ENCODE measurements around the gene FAM120B. TPM values are rescaled to one million over a fixed set of nuclear protein-coding genes. Genes with fewer than 3 reads are reported as not detected.

Gene FAM120B
- total RNA-seq, 1 donor from 2014 or later = 12.8 TPM

DNA sequence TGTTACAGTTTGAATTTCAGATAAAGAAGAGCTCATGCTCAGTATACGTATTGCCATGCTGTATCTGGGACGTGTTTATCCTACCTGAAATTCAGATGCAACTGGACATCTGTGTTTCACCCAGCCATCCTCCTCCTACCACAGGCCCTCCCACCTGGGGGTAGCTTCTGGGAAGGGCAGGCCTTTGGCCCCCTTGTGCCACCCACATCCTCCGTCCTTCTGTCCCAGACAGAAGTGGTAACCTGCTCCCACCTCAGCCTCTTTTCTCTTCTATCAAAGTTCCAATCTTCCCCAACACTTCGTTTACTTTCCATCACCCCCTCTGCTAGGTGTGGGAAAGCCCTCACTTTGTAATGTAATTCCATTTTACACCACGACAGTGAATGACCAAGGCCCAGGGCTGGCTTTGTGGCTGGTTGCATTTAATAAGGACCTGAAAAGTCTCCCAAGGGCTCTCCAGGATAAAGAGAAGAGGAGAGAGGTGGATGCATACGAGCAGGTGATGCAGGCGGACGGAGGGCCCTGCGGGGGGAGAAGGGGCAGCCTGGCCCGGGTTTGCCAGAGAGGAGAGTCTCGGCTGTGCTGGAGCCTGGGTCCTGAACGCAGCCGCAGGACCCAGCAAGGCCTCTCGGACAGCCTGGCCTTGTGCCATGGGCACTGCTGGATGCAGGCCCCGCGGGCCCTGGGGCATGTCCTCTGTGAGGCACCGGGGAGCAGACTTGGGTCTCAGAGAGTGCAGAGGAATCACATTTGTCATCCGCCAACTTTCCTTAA is 148.1 kb downstream of the FAM120B start:
- no peak for DNase-seq (ENCODE audit: low read depth, low spot score)

DNA sequence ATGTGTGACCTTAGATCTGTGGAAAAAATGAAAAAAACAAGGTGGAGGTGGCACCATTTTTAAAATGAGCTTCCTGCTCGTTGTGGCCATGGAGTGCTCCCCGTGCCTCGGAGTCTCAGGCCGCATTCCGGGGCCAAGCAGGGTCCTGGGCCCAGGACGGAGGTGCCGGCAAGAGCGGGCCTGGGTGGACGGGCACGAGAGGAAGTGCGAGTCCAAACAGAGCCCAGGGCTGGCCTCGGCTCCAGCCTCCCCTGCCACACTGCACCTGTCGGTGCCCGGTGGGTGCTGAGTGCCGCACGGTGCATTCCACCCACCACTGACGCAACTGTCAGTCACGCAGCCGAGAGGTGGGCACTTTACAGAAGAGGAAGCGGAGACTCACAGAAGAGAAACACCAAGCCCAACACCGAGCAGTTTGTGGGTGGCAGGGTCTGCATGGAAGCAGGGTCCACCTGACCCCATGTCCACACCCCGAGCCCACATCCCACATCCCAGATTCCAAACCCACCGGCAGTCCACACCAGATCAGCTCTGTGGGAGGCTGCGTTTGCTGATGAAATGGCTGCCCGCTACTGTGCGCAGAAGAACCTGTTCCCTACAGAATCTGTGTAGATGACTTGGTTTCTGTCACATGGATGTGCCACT is 148.9 kb downstream of the FAM120B start:
- no peak for DNase-seq (ENCODE audit: low read depth, low spot score)

DNA sequence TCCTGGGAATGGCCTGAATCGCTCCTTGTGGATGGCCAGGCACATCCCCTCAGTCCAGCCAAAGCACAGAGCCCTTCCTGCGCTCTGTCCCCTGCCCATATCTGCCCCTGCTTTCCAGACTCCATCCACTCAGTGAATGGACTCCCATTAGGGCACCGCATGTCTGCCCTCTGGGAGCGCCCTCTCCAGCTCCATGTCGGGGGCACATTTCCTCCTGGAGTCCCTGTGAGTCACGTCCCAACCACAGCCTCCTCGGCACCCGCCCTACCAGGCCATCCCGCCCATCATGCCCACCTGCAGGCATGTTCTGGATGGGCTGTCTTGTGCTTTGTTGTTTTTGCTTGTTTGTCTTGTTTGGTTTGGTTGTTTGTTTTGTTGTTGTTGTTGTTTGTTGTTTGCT is 149.8 kb downstream of the FAM120B start:
- DNase-seq (ENCODE audit: low read depth, low spot score) = no peak

Other genes starting within 250 kb of the FAM120B start
- 1.8 and 2.1 TPM in 2 replicates for gene DLL1, start 15.7 kb upstream of the FAM120B start, total RNA-seq
- 342 and 389 TPM in 2 replicates for gene PSMB1, start 246.5 kb downstream of the FAM120B start, total RNA-seq
- gene TBP, start 247.6 kb downstream of the FAM120B start, total RNA-seq = 10.9 and 17.6 TPM in 2 replicates